HS-5 (cell line): ENCODE data around the gene EPHB4.
"Not testable (repeated sequence)": the region's sequence is repeated elsewhere in the genome, so short reads cannot be mapped to it uniquely, and the experiment has no call there.

Experiments used
- DNase-seq: peaks from one replicate; pipeline ENCODE4 v3.0.0-alpha.2; 2012; ENCODE audit warnings: low read depth

The EPHB4 gene

GRCh38 chr7:100789055-100789454, 38.3 kb downstream of the EPHB4 start:
- DNase-seq = no peak

GRCh38 chr7:100786323-100786722, 41.0 kb downstream of the EPHB4 start:
- no peak for DNase-seq

- DNase-seq = no peak
Measured at GRCh38 chr7:100785878-100786277, 41.4 kb downstream of the EPHB4 start.

- no peak for DNase-seq
Measured at GRCh38 chr7:100783804-100784203, 43.5 kb downstream of the EPHB4 start.

GRCh38 chr7:100781255-100781654, 46.1 kb downstream of the EPHB4 start:
- DNase-seq = no peak

- no peak for DNase-seq
Measured at GRCh38 chr7:100779359-100779758, 48.0 kb downstream of the EPHB4 start.

GRCh38 chr7:100778061-100778621, 49.2 kb downstream of the EPHB4 start:
- no peak for DNase-seq

GRCh38 chr7:100773491-100773890, 53.8 kb downstream of the EPHB4 start:
- no peak for DNase-seq

GRCh38 chr7:100768784-100769183, 58.5 kb downstream of the EPHB4 start:
- DNase-seq = no peak

- no peak for DNase-seq
Measured at GRCh38 chr7:100765250-100765649, 62.1 kb downstream of the EPHB4 start.

GRCh38 chr7:100764841-100765240, 62.5 kb downstream of the EPHB4 start:
- no peak for DNase-seq

GRCh38 chr7:100763556-100764140, 63.7 kb downstream of the EPHB4 start:
- no peak for DNase-seq

- not testable (repeated sequence) for DNase-seq
Measured at GRCh38 chr7:100762841-100763240, 64.5 kb downstream of the EPHB4 start.

GRCh38 chr7:100759357-100760171, 67.8 kb downstream of the EPHB4 start:
- DNase-seq = no peak

- DNase-seq = no peak
Measured at GRCh38 chr7:100753750-100754149, 73.6 kb downstream of the EPHB4 start.

- no peak for DNase-seq
Measured at GRCh38 chr7:100752994-100753393, 74.3 kb downstream of the EPHB4 start.
